ENCODE measurements around the gene PRLHR. TPM values are rescaled to one million over a fixed set of nuclear protein-coding genes. Genes with fewer than 3 reads are reported as not detected.

PRLHR gene
- total and polyA plus RNA-seq, 2 donors (not counting 1 experiment from before 2014, with no cell fraction given): not detected

GRCh38 chr10:118562851-118563250, 32.6 kb downstream of the PRLHR start:
- Histone ChIP-seq H3K79me2 (ENCODE audit: control insufficient read depth, insufficient read depth, low read length) (no peaks in the 10 kb centered on the region), H3K4me2 (ENCODE audit: extremely low read depth, insufficient read depth, low read length) (no peak overlapping the region), H3K9ac (ENCODE audit: insufficient read depth, low read length) (no peak overlapping the region), H4K20me1 (ENCODE audit: control insufficient read depth, extremely low read depth, insufficient read depth, low read length) (no peaks in the 10 kb centered on the region), H3K27me3 (ENCODE audit: control insufficient read depth, insufficient read depth, low read length) (no peaks in the 10 kb centered on the region), H2AFZ (ENCODE audit: low read length) (no peak overlapping the region), H3K9me3 (ENCODE audit: control insufficient read depth, insufficient read depth, low read depth, low read length) (no peaks in the 10 kb centered on the region), H3K4me1 (ENCODE audit: control insufficient read depth, extremely low read depth, insufficient read depth, low read length) (no peaks in the 10 kb centered on the region), H3K27ac (ENCODE audit: insufficient read depth, low read length) (no peak overlapping the region), H3K36me3 (ENCODE audit: control insufficient read depth, insufficient read depth, low read length) (no peaks in the 10 kb centered on the region), H3K4me3 (replicated peaks in 1 of 4; ENCODE audit: control extremely low read depth in 1 of 4, insufficient read depth in 1 of 4, low read depth in 3 of 4, low read length in 4 of 4) (no peak overlapping the region)
- TF ChIP-seq, protein P1, sequence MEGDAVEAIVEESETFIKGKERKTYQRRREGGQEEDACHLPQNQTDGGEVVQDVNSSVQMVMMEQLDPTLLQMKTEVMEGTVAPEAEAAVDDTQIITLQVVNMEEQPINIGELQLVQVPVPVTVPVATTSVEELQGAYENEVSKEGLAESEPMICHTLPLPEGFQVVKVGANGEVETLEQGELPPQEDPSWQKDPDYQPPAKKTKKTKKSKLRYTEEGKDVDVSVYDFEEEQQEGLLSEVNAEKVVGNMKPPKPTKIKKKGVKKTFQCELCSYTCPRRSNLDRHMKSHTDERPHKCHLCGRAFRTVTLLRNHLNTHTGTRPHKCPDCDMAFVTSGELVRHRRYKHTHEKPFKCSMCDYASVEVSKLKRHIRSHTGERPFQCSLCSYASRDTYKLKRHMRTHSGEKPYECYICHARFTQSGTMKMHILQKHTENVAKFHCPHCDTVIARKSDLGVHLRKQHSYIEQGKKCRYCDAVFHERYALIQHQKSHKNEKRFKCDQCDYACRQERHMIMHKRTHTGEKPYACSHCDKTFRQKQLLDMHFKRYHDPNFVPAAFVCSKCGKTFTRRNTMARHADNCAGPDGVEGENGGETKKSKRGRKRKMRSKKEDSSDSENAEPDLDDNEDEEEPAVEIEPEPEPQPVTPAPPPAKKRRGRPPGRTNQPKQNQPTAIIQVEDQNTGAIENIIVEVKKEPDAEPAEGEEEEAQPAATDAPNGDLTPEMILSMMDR (conservative IDR thresholded peaks at IDR 0.05 in 1 of 2, IDR thresholded peaks at IDR 0.05 in 1 of 2; ENCODE audit: low read depth in 1 of 2, low read length in 2 of 2): no peak
- no peak for TF ChIP-seq EZH2 (IDR thresholded peaks at IDR 0.05; ENCODE audit: low read length, missing control alignments)
- DNase-seq (ENCODE audit: low read depth in 2 of 2): no peak

DNA sequence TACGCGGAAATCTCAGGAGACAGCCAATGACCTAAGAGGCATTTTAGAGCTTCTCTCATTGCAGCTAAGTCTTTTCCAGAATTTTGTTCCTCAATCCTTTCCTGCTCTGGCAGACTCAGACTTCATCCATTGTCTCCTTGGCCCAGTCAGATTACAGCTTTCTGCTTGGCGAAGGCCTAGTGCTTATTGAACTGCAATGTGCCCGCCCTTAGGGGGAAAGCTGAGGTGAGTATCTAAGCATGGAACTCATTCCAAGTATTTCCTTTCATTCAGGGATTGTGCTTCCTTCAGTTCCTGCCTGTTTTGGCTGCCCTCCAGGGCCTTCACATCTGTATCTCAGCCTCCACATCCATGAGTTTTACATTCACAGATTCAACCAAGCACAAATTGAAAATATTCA, 37.5 kb downstream of the PRLHR start:
- Histone ChIP-seq H3K4me1 (ENCODE audit: control insufficient read depth, extremely low read depth, insufficient read depth, low read length) (no peaks in the 10 kb centered on the region), H2AFZ (ENCODE audit: low read length) (no peak overlapping the region), H4K20me1 (ENCODE audit: control insufficient read depth, extremely low read depth, insufficient read depth, low read length) (no peaks in the 10 kb centered on the region), H3K27ac (ENCODE audit: insufficient read depth, low read length) (no peak overlapping the region), H3K27me3 (ENCODE audit: control insufficient read depth, insufficient read depth, low read length) (no peaks in the 10 kb centered on the region), H3K79me2 (ENCODE audit: control insufficient read depth, insufficient read depth, low read length) (no peaks in the 10 kb centered on the region), H3K4me3 (replicated peaks in 1 of 4; ENCODE audit: control extremely low read depth in 1 of 4, insufficient read depth in 1 of 4, low read depth in 3 of 4, low read length in 4 of 4) (no peak overlapping the region), H3K4me2 (ENCODE audit: extremely low read depth, insufficient read depth, low read length) (no peak overlapping the region), H3K36me3 (ENCODE audit: control insufficient read depth, insufficient read depth, low read length) (no peaks in the 10 kb centered on the region), H3K9me3 (ENCODE audit: control insufficient read depth, insufficient read depth, low read depth, low read length) (no peaks in the 10 kb centered on the region), H3K9ac (ENCODE audit: insufficient read depth, low read length) (no peak overlapping the region)
- no peak for DNase-seq (ENCODE audit: low read depth in 2 of 2)
- TF ChIP-seq EZH2 (IDR thresholded peaks at IDR 0.05; ENCODE audit: low read length, missing control alignments): no peak

DNA sequence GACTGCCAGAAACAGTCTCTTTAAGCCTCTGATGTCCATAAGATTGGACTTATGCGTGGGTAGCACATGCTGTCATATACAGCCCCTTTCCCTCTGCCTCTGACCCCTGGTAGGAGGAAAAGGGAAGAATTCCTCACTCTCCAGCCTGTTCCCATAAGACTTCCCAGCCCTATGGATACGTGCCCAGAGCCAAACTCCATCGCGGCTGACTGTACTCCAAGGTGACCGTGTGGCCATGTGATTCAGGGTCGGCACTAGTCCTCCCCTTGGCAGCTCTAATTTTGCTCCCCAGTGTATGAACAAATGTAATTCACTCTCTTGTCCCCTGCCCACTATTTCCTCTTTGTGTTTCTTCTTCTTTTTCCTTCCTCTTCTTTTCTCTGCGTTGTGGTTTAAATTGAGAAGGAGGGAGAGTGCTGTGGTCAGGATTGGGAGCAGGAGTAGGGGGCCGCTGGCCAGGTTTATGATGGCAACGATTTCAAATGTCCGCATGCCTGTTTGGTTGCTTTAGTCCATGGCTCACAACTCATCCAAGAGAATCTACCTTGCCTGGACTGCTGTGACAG, 43.8 kb downstream of the PRLHR start:
- H3K27me3 ChIP-seq (ENCODE audit: control insufficient read depth, insufficient read depth, low read length): no peaks in the 10 kb centered on the region
- H3K79me2 ChIP-seq (ENCODE audit: control insufficient read depth, insufficient read depth, low read length): no peaks in the 10 kb centered on the region
- no peaks in the 10 kb centered on the region for H3K4me1 ChIP-seq (ENCODE audit: control insufficient read depth, extremely low read depth, insufficient read depth, low read length)
- no peaks in the 10 kb centered on the region for H3K9me3 ChIP-seq (ENCODE audit: control insufficient read depth, insufficient read depth, low read depth, low read length)
- H4K20me1 ChIP-seq (ENCODE audit: control insufficient read depth, extremely low read depth, insufficient read depth, low read length): no peaks in the 10 kb centered on the region
- no peak overlapping the region for H3K9ac ChIP-seq (ENCODE audit: insufficient read depth, low read length)
- H3K36me3 ChIP-seq (ENCODE audit: control insufficient read depth, insufficient read depth, low read length): no peaks in the 10 kb centered on the region
- H2AFZ ChIP-seq (ENCODE audit: low read length): no peak overlapping the region
- H3K4me3 ChIP-seq (replicated peaks in 1 of 4; ENCODE audit: control extremely low read depth in 1 of 4, insufficient read depth in 1 of 4, low read depth in 3 of 4, low read length in 4 of 4): no peak overlapping the region
- H3K27ac ChIP-seq (ENCODE audit: insufficient read depth, low read length): no peak overlapping the region
- no peak for DNase-seq (ENCODE audit: low read depth in 2 of 2)
- no peak overlapping the region for H3K4me2 ChIP-seq (ENCODE audit: extremely low read depth, insufficient read depth, low read length)
- no peak for TF ChIP-seq EZH2 (IDR thresholded peaks at IDR 0.05; ENCODE audit: low read length, missing control alignments)
- TF ChIP-seq, protein P1 (conservative IDR thresholded peaks at IDR 0.05 in 1 of 2, IDR thresholded peaks at IDR 0.05 in 1 of 2; ENCODE audit: low read depth in 1 of 2, low read length in 2 of 2): no peak

Data from fibroblast of lung (primary cell).